ENCODE measurements around the gene FIBCD1. TPM values are rescaled to one million over a fixed set of nuclear protein-coding genes. Genes with fewer than 3 reads are reported as not detected.

FIBCD1 gene
- total RNA-seq, 1 experiment from 2014 or later = 7.1 TPM

- Histone ChIP-seq H4K91ac (ENCODE audit: insufficient read length, low read depth, low read length) (no peak overlapping the region), H3K23ac (ENCODE audit: insufficient read length, low read depth, low read length) (no peak overlapping the region), H3K27ac (ENCODE audit: insufficient read length, low read depth, low read length) (no peak overlapping the region), H2BK15ac (ENCODE audit: low read depth, low read length) (no peak overlapping the region), H3K23me2 (ENCODE audit: insufficient read length, low read depth, low read length, poor library complexity, severe bottlenecking) (no peaks in the 10 kb centered on the region), H3K79me1 (ENCODE audit: insufficient read depth, low read depth, low read length, poor library complexity, severe bottlenecking) (no peaks in the 10 kb centered on the region), H3K9me3 (ENCODE audit: control insufficient read depth, low read depth, low read length) (no peaks in the 10 kb centered on the region), H2AFZ (ENCODE audit: low read length) (no peak overlapping the region), H3K56ac (ENCODE audit: insufficient read length, low read depth, low read length) (no peak overlapping the region), H4K5ac (ENCODE audit: insufficient read length, low read depth, low read length) (no peak overlapping the region), H2BK20ac (ENCODE audit: low read depth, low read length, poor library complexity, severe bottlenecking) (no peak overlapping the region), H2BK120ac (ENCODE audit: low read depth, low read length, poor library complexity, severe bottlenecking) (no peak overlapping the region), H3K18ac (ENCODE audit: insufficient read length, low read depth, low read length) (no peak overlapping the region), H2BK5ac (ENCODE audit: insufficient read length, low read length) (no peak overlapping the region), H4K20me1 (ENCODE audit: control insufficient read depth, insufficient read depth, insufficient read length) (no peaks in the 10 kb centered on the region), H3K14ac (ENCODE audit: insufficient read depth, low read length) (no peak overlapping the region), H3K4ac (ENCODE audit: low read depth, low read length) (no peak overlapping the region), H3T11ph (ENCODE audit: low read length) (no peak overlapping the region), H3K9ac (ENCODE audit: extremely low read depth, insufficient read length, low read length) (no peak overlapping the region), H2AK5ac (ENCODE audit: insufficient read length, low read length) (no peak overlapping the region), H3K4me1 (ENCODE audit: insufficient read depth, low read length) (no peaks in the 10 kb centered on the region), H2BK12ac (ENCODE audit: insufficient read length, low read depth, low read length) (no peak overlapping the region), H3K79me2 (ENCODE audit: insufficient read depth, low read length) (no peaks in the 10 kb centered on the region), H4K8ac (replicated peaks; ENCODE audit: insufficient read length, low read depth, low read length) (no peak overlapping the region), H3K27me3 (ENCODE audit: insufficient read depth, low read length) (no peaks in the 10 kb centered on the region), H3K4me2 (ENCODE audit: insufficient read depth, insufficient read length, low read length) (no peak overlapping the region)
- Mint-ChIP-seq H3K36me3 (ENCODE audit: insufficient read depth in 1 of 3, low read depth in 3 of 3) (no peaks in the 10 kb centered on the region), H3K4me3 (no peak overlapping the region), H3K27me3 (ENCODE audit: low read depth) (peaks cover 2% of the 10 kb centered on the region), H3K9me3 (no peaks in the 10 kb centered on the region), H3K27ac (no peak overlapping the region; a peak in 1 of 7 replicates), H3K4me1 (peaks cover 0 to 25% of the 10 kb centered on the region in 2 experiments; a peak in 2 of 4 replicates)
- TF ChIP-seq, protein P1, sequence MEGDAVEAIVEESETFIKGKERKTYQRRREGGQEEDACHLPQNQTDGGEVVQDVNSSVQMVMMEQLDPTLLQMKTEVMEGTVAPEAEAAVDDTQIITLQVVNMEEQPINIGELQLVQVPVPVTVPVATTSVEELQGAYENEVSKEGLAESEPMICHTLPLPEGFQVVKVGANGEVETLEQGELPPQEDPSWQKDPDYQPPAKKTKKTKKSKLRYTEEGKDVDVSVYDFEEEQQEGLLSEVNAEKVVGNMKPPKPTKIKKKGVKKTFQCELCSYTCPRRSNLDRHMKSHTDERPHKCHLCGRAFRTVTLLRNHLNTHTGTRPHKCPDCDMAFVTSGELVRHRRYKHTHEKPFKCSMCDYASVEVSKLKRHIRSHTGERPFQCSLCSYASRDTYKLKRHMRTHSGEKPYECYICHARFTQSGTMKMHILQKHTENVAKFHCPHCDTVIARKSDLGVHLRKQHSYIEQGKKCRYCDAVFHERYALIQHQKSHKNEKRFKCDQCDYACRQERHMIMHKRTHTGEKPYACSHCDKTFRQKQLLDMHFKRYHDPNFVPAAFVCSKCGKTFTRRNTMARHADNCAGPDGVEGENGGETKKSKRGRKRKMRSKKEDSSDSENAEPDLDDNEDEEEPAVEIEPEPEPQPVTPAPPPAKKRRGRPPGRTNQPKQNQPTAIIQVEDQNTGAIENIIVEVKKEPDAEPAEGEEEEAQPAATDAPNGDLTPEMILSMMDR (conservative IDR thresholded peaks at IDR 0.05) = no peak
- WGBS (ENCODE audit: extremely low coverage, insufficient read length, low lambda C conversion rate) = no CpG with 5 or more reads among the region's 25 CpGs
- DNase-seq = no peak
Measured at GRCh38 chr9:130982636-130983358, 43.8 kb upstream of the FIBCD1 start.

All from H9 (cell line).